A673 (cell line): Measurements from ENCODE around the gene MEGF6.
"Not testable (repeated sequence)": the region's sequence is repeated elsewhere in the genome, so short reads cannot be mapped to it uniquely, and the experiment has no call there.

ENCODE experiments used
- CTCF ChIP-seq: fragments of 300-800, 200-600 bp; sonication (generic); conservative IDR thresholded peaks from 2 replicates; pipeline ENCODE4 v1.5.1; 2017; ENCODE audit warnings: low read depth, mild to moderate bottlenecking, antibody characterized with exemption, low read length, moderate library complexity, mixed read lengths
- EZH2 ChIP-seq: fragments of 200-600 bp; sonication (generic); IDR thresholded peaks from 2 replicates; pipeline ENCODE4 v1.6.1; 2017; ENCODE audit warnings: borderline replicate concordance, low read depth, mild to moderate bottlenecking, mixed read lengths, antibody characterized with exemption, low read length; ENCODE audit not compliant: poor library complexity, severe bottlenecking

- TF ChIP-seq CTCF: peak; percentile 58
- not testable (repeated sequence) for TF ChIP-seq EZH2
These were observed 9.9 kb upstream of the MEGF6 start for GRCh38 chr1:3621151-3621671.
